HG03378 (cell line): Measurements from ENCODE around the gene SMIM7.
"Not testable (repeated sequence)": the region's sequence is repeated elsewhere in the genome, so short reads cannot be mapped to it uniquely, and the experiment has no call there.

Experiments used
- ATAC-seq: cut with Tn5 transposase; IDR thresholded peaks from one replicate; pipeline ENCODE4 v1.9.1; 2021; ENCODE audit warnings: mild to moderate bottlenecking, moderate library complexity; ENCODE audit not compliant: unreplicated experiment

The SMIM7 gene

GRCh38 chr19:16659832-16660708 lies at the start of gene SMIM7:
Gene SMIM7 (minus strand): TSS chr19:16660144. CDS start chr19:16660110, 34 bp downstream.
- peak; percentile 70 for ATAC-seq

GRCh38 chr19:16703677-16704076 lies 43.7 kb upstream of the SMIM7 start:
- ATAC-seq, result no peak

- ATAC-seq, result no peak
These were observed 42.2 kb upstream of the SMIM7 start for GRCh38 chr19:16702123-16702522.

- no peak for ATAC-seq
These were observed 39.0 kb upstream of the SMIM7 start for GRCh38 chr19:16698914-16699313.

GRCh38 chr19:16688084-16688483 lies 28.1 kb upstream of the SMIM7 start:
- ATAC-seq, result no peak

- no peak for ATAC-seq
These were observed 24.3 kb upstream of the SMIM7 start for GRCh38 chr19:16684216-16684615.

GRCh38 chr19:16682539-16682938 lies 22.6 kb upstream of the SMIM7 start:
- no peak for ATAC-seq

- no peak for ATAC-seq
These were observed 19.9 kb upstream of the SMIM7 start for GRCh38 chr19:16679811-16680210.

GRCh38 chr19:16678498-16678897 lies 18.6 kb upstream of the SMIM7 start:
- no peak for ATAC-seq

- ATAC-seq, result no peak
These were observed 17.1 kb upstream of the SMIM7 start for GRCh38 chr19:16677055-16677454.

- no peak for ATAC-seq
These were observed 16.3 kb upstream of the SMIM7 start for GRCh38 chr19:16676101-16676798.

GRCh38 chr19:16673839-16674238 lies 13.9 kb upstream of the SMIM7 start:
- ATAC-seq, result not testable (repeated sequence)

- no peak for ATAC-seq
These were observed 13.3 kb upstream of the SMIM7 start for GRCh38 chr19:16673231-16673630.

GRCh38 chr19:16671652-16672274 lies 11.8 kb upstream of the SMIM7 start:
- no peak for ATAC-seq

- ATAC-seq, result no peak
These were observed 10.3 kb upstream of the SMIM7 start for GRCh38 chr19:16670291-16670690.

GRCh38 chr19:16668702-16669101 lies 8.8 kb upstream of the SMIM7 start:
- ATAC-seq, result not testable (repeated sequence)

GRCh38 chr19:16668176-16668575 lies 8.2 kb upstream of the SMIM7 start:
- no peak for ATAC-seq

- no peak for ATAC-seq
These were observed 1.6 kb upstream of the SMIM7 start for GRCh38 chr19:16661480-16662034.

- peak; percentile 2 for ATAC-seq
These were observed 977 bp upstream of the SMIM7 start, which contains the start of gene TMEM38A for GRCh38 chr19:16660763-16661479. Gene TMEM38A (plus strand): TSS chr19:16661139. CDS start chr19:16661218, 79 bp downstream.

- ATAC-seq, result no peak
These were observed 496 bp downstream of the SMIM7 start for GRCh38 chr19:16659464-16659831.

- no peak for ATAC-seq
These were observed 2.6 kb downstream of the SMIM7 start for GRCh38 chr19:16657384-16657783.
